ENCODE data around the gene SLC25A22. TPM values are rescaled to one million over a fixed set of nuclear protein-coding genes. Genes with fewer than 3 reads are reported as not detected.

Gene SLC25A22
- total RNA-seq (10 to 100 TPM; 24.0 to 24.1 TPM), polyA plus RNA-seq (10 to 100 TPM in 1 of 2 donors, 1 to 10 TPM in 1; 9.4 to 13.5 TPM)

DNA sequence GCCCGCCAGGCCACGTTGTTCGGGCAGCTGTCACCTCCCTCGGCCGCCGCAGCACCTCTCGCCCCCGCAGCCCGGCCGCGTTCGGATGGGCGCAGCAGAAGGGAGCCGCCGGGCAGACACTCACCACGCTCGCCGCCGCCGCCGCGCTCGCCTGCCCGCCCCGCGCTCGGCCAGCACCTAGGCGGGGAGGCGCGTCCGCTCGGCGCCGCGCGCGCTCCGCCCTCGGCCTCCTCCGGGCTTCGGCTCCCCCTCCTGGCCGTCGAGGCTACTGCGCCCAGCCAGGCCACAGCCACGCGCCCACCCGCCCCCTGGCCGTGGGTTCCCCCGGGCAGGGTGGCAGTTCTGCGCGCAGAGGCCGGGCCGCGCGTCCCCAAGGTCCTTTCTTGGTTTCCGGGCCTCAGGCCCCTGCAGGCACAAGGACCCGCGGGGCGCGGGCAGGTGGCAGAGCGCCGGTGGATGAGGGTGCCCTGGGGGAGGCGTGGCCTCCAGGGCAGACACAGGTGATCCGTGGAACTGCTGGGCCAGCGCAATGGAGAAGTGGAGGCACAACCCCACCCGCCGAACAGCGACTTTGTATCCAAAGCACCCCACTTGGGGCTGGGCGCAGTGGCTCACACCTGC lies at the start of gene SLC25A22:
TSS of gene SLC25A22 (minus strand) at position 189 of the 621 bp plus-strand sequence. CDS start 3,275 bp downstream, outside the sequence.
- POLR2A ChIA-PET (ENCODE audit: partially characterized antibody) = interaction anchor here (1.3 to 5.1 kb wide), 8 partner anchors 7 to 232 kb away, joined by 3 to 30 read pairs (median 10); partner anchors contain the start of genes GATD1, PIDD1, PNPLA2 and RPLP2
- intact Hi-C loops (cut with micrococcal nuclease) = loop anchor here (1.0 to 5.0 kb wide), 5 partner anchors 11 to 241 kb away; partner anchors contain the start of genes AP2A2, GATD1 and RPLP2
- H3K9me3 Mint-ChIP-seq = peaks cover 0 to 1% (median 0%) of the 10 kb centered on the region in 8 donors
- H3K4me1 Mint-ChIP-seq = peaks cover 5 to 19% (median 10%) of the 10 kb centered on the region in 4 donors
- Histone ChIP-seq H3K4me1 (ENCODE audit: insufficient read depth, low read length) (peaks cover 32% of the 10 kb centered on the region), H3K9me3 (ENCODE audit: control insufficient read depth in 1 of 2, low read length in 2 of 2) (no peaks in the 10 kb centered on the region), H3K27ac (ENCODE audit: low read depth, low read length) (peak within 1 kb of the TSS; percentile 86), H3K4me3 (ENCODE audit: low read length in 2 of 2) (peak within 1 kb of the TSS; percentile 73 to 91), H3K36me3 (ENCODE audit: insufficient read depth, low read length) (peaks cover 12% of the 10 kb centered on the region), H3K27me3 (ENCODE audit: insufficient read depth, low read length) (no peaks in the 10 kb centered on the region)
- CTCF ChIA-PET (ENCODE audit: partially characterized antibody) = interaction anchor here (0.7 to 1.1 kb wide), 4 partner anchors 9 to 34 kb away, joined by 3 to 4 read pairs (median 3); partner anchors contain the start of gene PNPLA2
- H3K4me3 Mint-ChIP-seq = peak within 1 kb of the TSS; percentile 86 to 97 (median 91)
- peak within 1 kb of the TSS; percentile 93 to 96 (median 94) for H3K27ac Mint-ChIP-seq
- H3K36me3 Mint-ChIP-seq = peaks cover 0 to 10% of the 10 kb centered on the region in 2 donors
- DNase-seq = peak; percentile 80 to 90 (median 85)
- H3K27me3 Mint-ChIP-seq = no peaks in the 10 kb centered on the region

DNA sequence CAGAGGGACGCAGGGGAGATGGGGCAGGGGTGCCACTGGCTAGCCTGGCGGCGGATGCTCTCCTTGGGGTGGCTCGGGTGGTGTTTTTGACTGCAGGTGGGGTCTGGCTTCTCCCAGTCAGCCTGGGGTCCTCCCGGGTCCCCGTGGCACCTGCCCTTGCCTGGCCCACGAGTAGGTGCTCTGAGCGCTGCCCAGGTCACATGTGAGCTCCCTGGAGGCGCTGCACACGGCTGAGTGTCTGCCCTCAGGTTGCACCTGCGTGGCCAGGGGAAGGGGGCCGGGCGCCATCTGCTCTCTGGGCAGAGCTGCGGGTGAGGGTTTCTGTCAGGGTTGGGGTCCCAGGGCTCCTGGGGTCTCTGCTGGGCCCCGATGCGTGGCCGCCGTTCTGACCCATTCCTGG lies 49.8 kb upstream of the SLC25A22 start:
- H3K27me3 Mint-ChIP-seq = peaks cover 4% of the 10 kb centered on the region in 2 donors
- Histone ChIP-seq H3K9me3 (ENCODE audit: control insufficient read depth in 1 of 2, low read length in 2 of 2) (no peaks in the 10 kb centered on the region), H3K4me3 (ENCODE audit: low read length in 2 of 2) (no peak overlapping the region), H3K27ac (ENCODE audit: low read depth, low read length) (no peak overlapping the region), H3K36me3 (ENCODE audit: insufficient read depth, low read length) (no peaks in the 10 kb centered on the region), H3K27me3 (ENCODE audit: insufficient read depth, low read length) (peaks cover 10% of the 10 kb centered on the region), H3K4me1 (ENCODE audit: insufficient read depth, low read length) (peaks cover 22% of the 10 kb centered on the region)
- H3K4me1 Mint-ChIP-seq = peaks cover 2 to 21% (median 8%) of the 10 kb centered on the region in 4 donors
- no peaks in the 10 kb centered on the region for H3K9me3 Mint-ChIP-seq
- intact Hi-C loops (cut with micrococcal nuclease) = no loop called here
- peaks cover 0 to 1% of the 10 kb centered on the region in 2 donors for H3K36me3 Mint-ChIP-seq
- ChIA-PET CTCF (ENCODE audit: partially characterized antibody) (interaction anchor here (1.0 to 4.1 kb wide), 6 partner anchors 10 to 207 kb away, joined by 3 to 35 read pairs (median 3); partner anchors contain the start of gene RPLP2), POLR2A (ENCODE audit: partially characterized antibody) (interaction anchor here (0.6 to 1.4 kb wide), 5 partner anchors 62 to 203 kb away, joined by 3 to 6 read pairs (median 3); partner anchors contain the start of gene AP2A2)
- no peak overlapping the region for H3K27ac Mint-ChIP-seq
- no peak for DNase-seq
- H3K4me3 Mint-ChIP-seq = peak overlapping the region in 1 of 8 donors; percentile 25

DNA sequence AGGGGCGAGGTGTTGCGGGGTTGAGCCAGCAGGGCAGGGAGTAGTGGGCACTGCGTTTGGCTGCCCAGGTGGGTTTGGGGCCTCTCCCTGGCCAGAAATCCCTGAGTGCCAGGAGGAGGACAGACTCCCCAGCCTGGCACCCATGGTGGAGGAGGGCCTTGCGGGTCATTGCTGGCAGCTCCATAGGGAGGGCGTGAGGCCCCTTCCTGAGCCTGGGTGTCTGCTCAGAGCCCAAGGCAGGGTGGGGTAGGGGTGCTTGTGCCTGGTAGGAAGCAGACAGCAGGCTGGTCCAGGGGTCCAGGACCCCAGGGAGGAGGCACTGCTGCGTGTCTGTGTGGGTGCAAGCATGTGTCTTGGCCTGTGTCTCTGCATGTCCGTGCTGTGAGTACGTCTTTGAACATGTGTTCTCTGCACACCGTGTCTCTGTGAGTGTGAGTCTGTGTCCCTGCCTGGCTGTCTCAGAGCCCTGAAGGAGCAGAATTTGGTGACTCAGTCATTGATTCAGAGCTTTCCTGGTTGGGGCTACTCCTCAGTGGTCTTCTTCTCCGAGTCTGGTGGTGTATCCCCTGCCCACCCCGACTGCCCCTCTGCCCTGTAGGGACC lies 48.5 kb upstream of the SLC25A22 start:
- intact Hi-C loops (cut with micrococcal nuclease) = no loop called here
- Mint-ChIP-seq H3K27me3 (peaks cover 2 to 4% of the 10 kb centered on the region in 2 donors), H3K4me1 (peaks cover 2 to 21% (median 8%) of the 10 kb centered on the region in 4 donors), H3K9me3 (no peaks in the 10 kb centered on the region), H3K36me3 (peaks cover 0 to 3% of the 10 kb centered on the region in 2 donors), H3K27ac (peak overlapping the region in 1 of 7 donors; percentile 32), H3K4me3 (peak overlapping the region in 1 of 8 donors; percentile 20)
- Histone ChIP-seq H3K4me1 (ENCODE audit: insufficient read depth, low read length) (peaks cover 22% of the 10 kb centered on the region), H3K4me3 (ENCODE audit: low read length in 2 of 2) (no peak overlapping the region), H3K27ac (ENCODE audit: low read depth, low read length) (no peak overlapping the region), H3K9me3 (ENCODE audit: control insufficient read depth in 1 of 2, low read length in 2 of 2) (no peaks in the 10 kb centered on the region), H3K27me3 (ENCODE audit: insufficient read depth, low read length) (peaks cover 10% of the 10 kb centered on the region), H3K36me3 (ENCODE audit: insufficient read depth, low read length) (no peaks in the 10 kb centered on the region)
- POLR2A ChIA-PET (ENCODE audit: partially characterized antibody) = interaction anchor here (1.2 kb wide), 1 partner anchor 27 kb away, joined by 5 read pairs; no protein-coding TSS in a partner anchor
- DNase-seq = no peak
- CTCF ChIA-PET (ENCODE audit: partially characterized antibody) = interaction anchor here (1.0 to 4.1 kb wide), 2 partner anchors 9 to 204 kb away, joined by 3 to 35 read pairs; no protein-coding TSS in a partner anchor

DNA sequence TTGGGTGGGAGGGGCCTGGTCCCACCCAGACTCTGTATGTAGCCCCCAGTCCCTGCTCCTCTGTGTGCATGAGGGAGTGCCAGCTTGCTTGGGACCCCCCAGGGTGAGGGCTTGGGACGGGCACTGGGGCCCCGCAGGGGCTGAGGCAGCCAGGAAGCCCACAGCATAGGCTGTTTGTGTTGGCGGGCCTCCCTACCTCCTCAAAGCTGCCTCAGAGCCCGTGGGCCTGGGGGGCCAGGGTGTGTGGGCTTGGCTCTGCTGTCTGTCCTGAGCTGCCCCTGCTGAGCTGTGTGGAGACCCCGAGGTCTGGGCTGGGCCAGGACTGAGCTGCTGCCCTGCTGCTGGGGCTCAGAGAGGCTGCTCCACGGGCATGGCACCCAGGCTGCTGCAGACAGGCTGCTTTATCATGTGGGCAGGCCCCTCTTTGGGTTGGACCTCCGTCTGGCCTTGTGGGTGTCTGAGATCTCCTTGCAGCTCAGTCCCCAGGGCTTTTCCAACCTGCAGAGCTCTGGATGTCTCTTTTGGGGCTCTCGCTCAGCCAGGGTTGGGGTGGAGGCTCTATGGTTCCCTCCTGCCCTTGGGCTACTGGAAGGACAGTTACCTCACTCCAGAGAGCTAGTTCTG lies 47.9 kb upstream of the SLC25A22 start:
- H3K4me1 Mint-ChIP-seq = peaks cover 4 to 28% (median 12%) of the 10 kb centered on the region in 4 donors
- no peaks in the 10 kb centered on the region for H3K9me3 Mint-ChIP-seq
- ChIA-PET CTCF (ENCODE audit: partially characterized antibody) (interaction anchor here (4.1 kb wide), 1 partner anchor 205 kb away, joined by 35 read pairs; no protein-coding TSS in a partner anchor), POLR2A (ENCODE audit: partially characterized antibody) (interaction anchor here (1.2 kb wide), 1 partner anchor 26 kb away, joined by 5 read pairs; no protein-coding TSS in a partner anchor)
- DNase-seq = no peak
- H3K27ac Mint-ChIP-seq = peak overlapping the region in 1 of 7 donors; percentile 32
- Histone ChIP-seq H3K27ac (ENCODE audit: low read depth, low read length) (no peak overlapping the region), H3K36me3 (ENCODE audit: insufficient read depth, low read length) (no peaks in the 10 kb centered on the region), H3K9me3 (ENCODE audit: control insufficient read depth in 1 of 2, low read length in 2 of 2) (no peaks in the 10 kb centered on the region), H3K4me3 (ENCODE audit: low read length in 2 of 2) (no peak overlapping the region), H3K4me1 (ENCODE audit: insufficient read depth, low read length) (peaks cover 28% of the 10 kb centered on the region), H3K27me3 (ENCODE audit: insufficient read depth, low read length) (peaks cover 10% of the 10 kb centered on the region)
- peaks cover 2 to 4% of the 10 kb centered on the region in 2 donors for H3K27me3 Mint-ChIP-seq
- H3K36me3 Mint-ChIP-seq = peaks cover 0 to 3% of the 10 kb centered on the region in 2 donors
- intact Hi-C loops (cut with micrococcal nuclease) = no loop called here
- H3K4me3 Mint-ChIP-seq = peak overlapping the region in 1 of 8 donors; percentile 35

DNA sequence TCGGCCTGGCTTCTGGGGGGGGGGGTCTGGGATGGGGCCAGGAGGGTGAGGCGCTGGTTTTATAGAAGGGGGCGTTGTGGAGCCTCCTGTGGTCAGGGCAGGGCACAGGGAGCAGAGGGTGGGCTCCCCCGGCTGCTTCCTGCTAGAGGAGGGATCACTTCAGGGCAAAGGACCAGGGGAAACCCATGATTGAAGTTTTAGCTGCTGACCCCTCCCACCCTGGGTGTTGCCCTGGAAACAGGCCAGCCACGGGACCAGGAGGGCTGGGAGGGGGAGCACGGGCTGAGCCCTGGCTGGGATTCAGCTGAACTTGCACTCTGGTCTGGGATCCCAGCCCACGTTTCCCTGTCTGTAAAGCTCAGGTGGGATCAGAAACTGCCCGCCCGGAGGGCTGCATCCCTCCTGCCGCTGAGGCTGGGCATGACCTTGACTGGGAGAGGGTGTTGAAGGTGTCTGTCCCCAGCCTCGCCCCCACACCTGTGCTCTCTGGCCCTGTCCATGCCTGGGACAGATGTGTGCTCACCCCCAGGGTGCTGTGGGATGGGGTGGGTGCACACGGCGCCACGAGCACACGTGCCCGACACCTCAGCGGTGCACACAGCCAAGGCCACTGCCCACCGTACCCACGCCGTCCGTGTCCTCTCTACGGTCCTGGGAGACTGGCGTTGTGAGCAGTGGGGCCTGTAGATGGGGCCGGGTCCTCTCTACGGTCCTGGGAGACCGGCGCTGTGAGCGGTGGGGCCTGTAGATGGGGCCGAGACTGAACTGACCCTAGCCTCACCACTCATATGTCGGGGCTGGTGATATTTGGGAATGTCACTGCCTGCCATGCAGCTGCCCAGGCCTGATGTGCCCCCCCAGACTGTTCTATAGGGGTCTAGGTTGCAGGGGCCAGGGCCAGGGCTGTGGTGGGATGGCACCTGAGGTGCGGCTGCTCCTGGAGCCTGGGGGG lies 46.9 kb upstream of the SLC25A22 start:
- Histone ChIP-seq H3K4me1 (ENCODE audit: insufficient read depth, low read length) (peaks cover 39% of the 10 kb centered on the region), H3K27me3 (ENCODE audit: insufficient read depth, low read length) (peaks cover 10% of the 10 kb centered on the region), H3K4me3 (ENCODE audit: low read length in 2 of 2) (no peak overlapping the region), H3K27ac (ENCODE audit: low read depth, low read length) (no peak overlapping the region), H3K36me3 (ENCODE audit: insufficient read depth, low read length) (peaks cover 1% of the 10 kb centered on the region), H3K9me3 (ENCODE audit: control insufficient read depth in 1 of 2, low read length in 2 of 2) (no peaks in the 10 kb centered on the region)
- DNase-seq = no peak
- Mint-ChIP-seq H3K4me3 (peak overlapping the region in 1 of 8 donors; percentile 46), H3K4me1 (peaks cover 6 to 38% (median 21%) of the 10 kb centered on the region in 4 donors), H3K36me3 (peaks cover 0 to 6% of the 10 kb centered on the region in 2 donors), H3K27ac (peak overlapping the region in 1 of 7 donors; percentile 21), H3K27me3 (peaks cover 2 to 4% of the 10 kb centered on the region in 2 donors), H3K9me3 (peaks cover 0 to 1% (median 0%) of the 10 kb centered on the region in 8 donors)
- CTCF ChIA-PET (ENCODE audit: partially characterized antibody) = no interaction called here
- intact Hi-C loops (cut with micrococcal nuclease) = no loop called here
- POLR2A ChIA-PET (ENCODE audit: partially characterized antibody) = interaction anchor here (3.1 to 5.2 kb wide), 3 partner anchors 13 to 66 kb away, joined by 8 to 67 read pairs (median 57); partner anchors contain the start of genes CD151, CHID1 and PNPLA2

Data from CD4-positive, alpha-beta memory T cell (primary cell).